CD4-positive, alpha-beta T cell (primary cell): ENCODE results near the gene GALNTL6. TPM values are rescaled to one million over a fixed set of nuclear protein-coding genes. Genes with fewer than 3 reads are reported as not detected.

Experiments used
- ATAC-seq: fragments of 200-7000 bp; cut with Tn5 transposase; one replicate; pipeline ENCODE4 v1.10.0; 2022; ENCODE audit warnings: mild to moderate bottlenecking; ENCODE audit not compliant: poor library complexity
- CTCF ChIA-PET: fragments of 350-600 bp; sonication (Branson Sonifier 250); formaldehyde crosslinking; loops from one replicate; lab custom pipeline; 2021; ENCODE audit warnings: antibody characterized with exemption, inconsistent platforms; lab: Charles Lee
- POLR2A ChIA-PET: fragments of 350-600 bp; sonication (Branson Sonifier 250); formaldehyde crosslinking; loops from one replicate; lab custom pipeline; 2021; ENCODE audit warnings: antibody characterized with exemption, inconsistent platforms; lab: Charles Lee
- DNase-seq, 14 experiments: peaks; one replicate each; pipeline ENCODE4 v3.0.0-alpha.2; 2013 to 2020; ENCODE audit warnings: mixed read lengths in 2 of 14
- H3K27ac ChIP-seq, 2 donors: one replicate each; pipeline versions ENCODE4 v1.5.1 to v1.7.0; 2013; ENCODE audit warnings: low read length in 2 of 2, low read depth in 1 of 2, mild to moderate bottlenecking in 1 of 2
- H3K27me3 ChIP-seq, 2 experiments: 1 replicate in 1 of 2; 2 replicates in 1 of 2; pipeline versions ENCODE4 v1.6.1 to v1.7.0; 2013; ENCODE audit warnings: low read length in 2 of 2, control low read depth in 1 of 2, mild to moderate bottlenecking in 1 of 2, moderate library complexity in 1 of 2; ENCODE audit not compliant: insufficient read depth in 2 of 2, control insufficient read depth in 1 of 2
- H3K36me3 ChIP-seq: one replicate; pipeline ENCODE4 v1.6.1; 2013; ENCODE audit warnings: low read length, control low read depth; ENCODE audit not compliant: insufficient read depth
- H3K4me1 ChIP-seq: one replicate; pipeline ENCODE4 v1.6.1; 2013; ENCODE audit warnings: low read length, control low read depth; ENCODE audit not compliant: insufficient read depth
- H3K4me3 ChIP-seq: one replicate; pipeline ENCODE4 v1.5.1; 2013; ENCODE audit warnings: mild to moderate bottlenecking, low read length, moderate library complexity
- H3K9me3 ChIP-seq, 2 experiments: 1 replicate in 1 of 2; 2 replicates in 1 of 2; pipeline versions ENCODE4 v1.6.1 to v1.7.0; 2013; ENCODE audit warnings: low read length in 2 of 2, mild to moderate bottlenecking in 2 of 2, control low read depth in 1 of 2, moderate library complexity in 1 of 2; ENCODE audit not compliant: control insufficient read depth in 1 of 2, insufficient read depth in 1 of 2
- H3K27ac Mint-ChIP-seq: one replicate; pipeline ENCODE4 v1.8.0; 2020; ENCODE audit warnings: mixed read lengths
- H3K27me3 Mint-ChIP-seq: one replicate; pipeline ENCODE4 v1.8.0; 2021; ENCODE audit warnings: mixed read lengths
- H3K36me3 Mint-ChIP-seq: one replicate; pipeline ENCODE4 v1.8.0; 2021; ENCODE audit warnings: low read depth, mixed read lengths
- H3K4me1 Mint-ChIP-seq: one replicate; pipeline ENCODE4 v1.8.0; 2021; ENCODE audit warnings: low read depth, mixed read lengths
- H3K4me3 Mint-ChIP-seq: one replicate; pipeline ENCODE4 v1.8.0; 2020; ENCODE audit warnings: mild to moderate bottlenecking, mixed read lengths
- H3K9me3 Mint-ChIP-seq: one replicate; pipeline ENCODE4 v1.8.0; 2020; ENCODE audit warnings: mixed read lengths
- CTCF ChIP-seq: fragments of 200-600 bp; IDR thresholded peaks from one replicate; pipeline ENCODE4 v1.8.0; 2022; ENCODE audit warnings: antibody characterized with exemption, mild to moderate bottlenecking
- intact Hi-C, 2 experiments: fragments of 100-400 bp; cut with DNase I in 1 of 2; cut with micrococcal nuclease in 1 of 2; formaldehyde crosslinking; loops; one replicate each; pipeline versions ENCODE4 v1.15.1 to v1.9.0; 2023 to 2025; cut with DNase I, micrococcal nuclease
- total RNA-seq, 174 experiments: library from RNA in 2 of 174; stranded (reverse) in 2 of 174; gene quantifications; one replicate each; pipeline ENCODE4 v1.2.3 and lab custom pipeline; 2021 to 2026

GALNTL6 gene
- total RNA-seq, 2 experiments from 2014 or later = not detected

DNA sequence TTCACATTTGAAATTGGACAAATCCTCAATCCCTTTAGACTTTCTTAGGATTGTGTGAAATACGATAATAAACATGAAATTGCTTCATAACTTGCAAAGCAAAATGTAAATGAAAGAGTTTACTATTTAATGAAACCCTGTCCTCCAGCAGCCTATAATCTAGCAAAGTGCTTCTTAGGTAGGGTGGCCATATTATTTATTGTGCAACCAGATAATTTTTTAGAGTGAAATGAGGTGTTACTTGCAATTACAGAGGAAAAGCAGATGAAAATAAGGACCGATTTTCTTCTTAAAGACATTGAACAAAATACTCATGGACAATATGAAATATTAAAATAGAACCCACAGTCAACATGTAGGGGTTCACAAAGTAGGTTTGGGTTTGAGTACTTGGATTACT, 1239.2 kb downstream of the GALNTL6 start:
- Histone ChIP-seq H3K27me3 (peaks cover 0 to 9% of the 10 kb centered on the region in 2 experiments), H3K9me3 (no peaks in the 10 kb centered on the region), H3K4me3 (no peak overlapping the region), H3K27ac (no peak overlapping the region), H3K4me1 (no peaks in the 10 kb centered on the region), H3K36me3 (no peaks in the 10 kb centered on the region)
- no peak overlapping the region for H3K27ac Mint-ChIP-seq
- DNase-seq = no peak
- no peak for TF ChIP-seq CTCF
- H3K9me3 Mint-ChIP-seq = no peaks in the 10 kb centered on the region
- H3K27me3 Mint-ChIP-seq = no peaks in the 10 kb centered on the region
- no peak for ATAC-seq
- ChIA-PET POLR2A (no interaction called here), CTCF (no interaction called here)
- intact Hi-C loops = no loop called here
- no peaks in the 10 kb centered on the region for H3K36me3 Mint-ChIP-seq
- H3K4me3 Mint-ChIP-seq = no peak overlapping the region
- no peaks in the 10 kb centered on the region for H3K4me1 Mint-ChIP-seq

- Histone ChIP-seq H3K27me3 (peaks cover 0 to 6% of the 10 kb centered on the region in 2 experiments), H3K9me3 (no peaks in the 10 kb centered on the region), H3K4me3 (no peak overlapping the region), H3K36me3 (no peaks in the 10 kb centered on the region), H3K27ac (no peak overlapping the region), H3K4me1 (no peaks in the 10 kb centered on the region)
- no peaks in the 10 kb centered on the region for H3K9me3 Mint-ChIP-seq
- ChIA-PET CTCF (no interaction called here), POLR2A (no interaction called here)
- H3K36me3 Mint-ChIP-seq = no peaks in the 10 kb centered on the region
- ATAC-seq = no peak
- no peaks in the 10 kb centered on the region for H3K27me3 Mint-ChIP-seq
- no peak overlapping the region for H3K27ac Mint-ChIP-seq
- no peak for TF ChIP-seq CTCF
- H3K4me1 Mint-ChIP-seq = no peaks in the 10 kb centered on the region
- H3K4me3 Mint-ChIP-seq = no peak overlapping the region
- intact Hi-C loops = no loop called here
- no peak for DNase-seq
These were observed 1243.1 kb downstream of the GALNTL6 start for GRCh38 chr4:173056271-173056670.

- no peaks in the 10 kb centered on the region for H3K36me3 Mint-ChIP-seq
- ATAC-seq = no peak
- no peak overlapping the region for H3K4me3 Mint-ChIP-seq
These were observed 1243.5 kb downstream of the GALNTL6 start for GRCh38 chr4:173056710-173057109.

More at GRCh38 chr4:173056710-173057109, 1243.5 kb downstream of the GALNTL6 start:
- Mint-ChIP-seq H3K27me3 (no peaks in the 10 kb centered on the region), H3K9me3 (no peaks in the 10 kb centered on the region), H3K4me1 (no peaks in the 10 kb centered on the region), H3K27ac (no peak overlapping the region)
- Histone ChIP-seq H3K4me3 (no peak overlapping the region), H3K9me3 (no peaks in the 10 kb centered on the region), H3K27me3 (peaks cover 0 to 6% of the 10 kb centered on the region in 2 experiments), H3K4me1 (no peaks in the 10 kb centered on the region), H3K36me3 (no peaks in the 10 kb centered on the region), H3K27ac (no peak overlapping the region)
- ChIA-PET CTCF (no interaction called here), POLR2A (no interaction called here)
- intact Hi-C loops = no loop called here
- no peak for TF ChIP-seq CTCF
- DNase-seq = no peak
